Measurements from ENCODE around the gene LMBR1L.

Gene LMBR1L, protein sequence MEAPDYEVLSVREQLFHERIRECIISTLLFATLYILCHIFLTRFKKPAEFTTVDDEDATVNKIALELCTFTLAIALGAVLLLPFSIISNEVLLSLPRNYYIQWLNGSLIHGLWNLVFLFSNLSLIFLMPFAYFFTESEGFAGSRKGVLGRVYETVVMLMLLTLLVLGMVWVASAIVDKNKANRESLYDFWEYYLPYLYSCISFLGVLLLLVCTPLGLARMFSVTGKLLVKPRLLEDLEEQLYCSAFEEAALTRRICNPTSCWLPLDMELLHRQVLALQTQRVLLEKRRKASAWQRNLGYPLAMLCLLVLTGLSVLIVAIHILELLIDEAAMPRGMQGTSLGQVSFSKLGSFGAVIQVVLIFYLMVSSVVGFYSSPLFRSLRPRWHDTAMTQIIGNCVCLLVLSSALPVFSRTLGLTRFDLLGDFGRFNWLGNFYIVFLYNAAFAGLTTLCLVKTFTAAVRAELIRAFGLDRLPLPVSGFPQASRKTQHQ

DNA sequence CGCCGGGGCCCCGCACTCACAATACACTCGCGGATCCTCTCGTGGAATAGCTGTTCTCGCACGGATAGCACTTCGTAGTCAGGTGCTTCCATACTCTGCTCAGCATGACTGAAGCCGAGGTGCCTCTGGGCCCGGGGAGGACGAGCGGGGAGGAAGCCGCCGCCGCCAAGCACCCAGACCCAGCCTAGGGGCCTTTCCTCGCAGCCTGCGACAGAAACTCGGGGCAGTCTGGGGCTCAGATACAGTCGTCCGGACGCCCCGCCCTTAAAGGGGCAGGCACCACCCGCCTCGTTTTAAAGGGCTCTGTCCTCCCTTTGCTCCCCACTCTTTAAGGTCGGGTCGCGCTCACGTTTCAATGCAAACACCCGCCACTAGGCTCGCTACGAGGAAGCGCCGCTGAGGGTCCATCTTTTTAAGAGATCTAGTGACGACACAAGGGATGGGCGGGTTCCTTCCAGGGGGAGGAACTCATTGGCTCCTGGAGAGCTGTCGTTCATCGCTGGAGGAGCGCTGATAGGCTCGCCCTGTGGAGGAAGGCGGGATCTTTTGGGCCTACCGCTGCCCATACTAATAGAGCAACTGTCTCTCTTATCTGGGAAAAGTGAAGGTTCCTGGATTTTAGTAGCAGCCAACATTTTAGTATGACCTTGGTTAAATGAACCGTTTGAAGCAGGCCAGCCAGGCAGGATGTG lies at the start of gene LMBR1L:
Gene LMBR1L (minus strand): TSS at position 384 of the 692 bp plus-strand sequence. CDS start 292 bp downstream, at position 92.
- H3K4me3 ChIP-seq (ENCODE audit: low read depth, low read length), result peak within 1 kb of the TSS; percentile 98
- DNase-seq, result peak; percentile 96
- TF ChIP-seq, protein P1, sequence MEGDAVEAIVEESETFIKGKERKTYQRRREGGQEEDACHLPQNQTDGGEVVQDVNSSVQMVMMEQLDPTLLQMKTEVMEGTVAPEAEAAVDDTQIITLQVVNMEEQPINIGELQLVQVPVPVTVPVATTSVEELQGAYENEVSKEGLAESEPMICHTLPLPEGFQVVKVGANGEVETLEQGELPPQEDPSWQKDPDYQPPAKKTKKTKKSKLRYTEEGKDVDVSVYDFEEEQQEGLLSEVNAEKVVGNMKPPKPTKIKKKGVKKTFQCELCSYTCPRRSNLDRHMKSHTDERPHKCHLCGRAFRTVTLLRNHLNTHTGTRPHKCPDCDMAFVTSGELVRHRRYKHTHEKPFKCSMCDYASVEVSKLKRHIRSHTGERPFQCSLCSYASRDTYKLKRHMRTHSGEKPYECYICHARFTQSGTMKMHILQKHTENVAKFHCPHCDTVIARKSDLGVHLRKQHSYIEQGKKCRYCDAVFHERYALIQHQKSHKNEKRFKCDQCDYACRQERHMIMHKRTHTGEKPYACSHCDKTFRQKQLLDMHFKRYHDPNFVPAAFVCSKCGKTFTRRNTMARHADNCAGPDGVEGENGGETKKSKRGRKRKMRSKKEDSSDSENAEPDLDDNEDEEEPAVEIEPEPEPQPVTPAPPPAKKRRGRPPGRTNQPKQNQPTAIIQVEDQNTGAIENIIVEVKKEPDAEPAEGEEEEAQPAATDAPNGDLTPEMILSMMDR (IDR thresholded peaks at IDR 0.05; ENCODE audit: low read depth, low read length), result peak; percentile 39; the same call in 1 of the 2 replicates
- peaks cover 3% of the 10 kb centered on the region for H3K9me3 ChIP-seq (ENCODE audit: severe bottlenecking)
- H3K36me3 ChIP-seq, result peaks cover 11% of the 10 kb centered on the region; the same call in 1 of the 2 replicates
- peak within 1 kb of the TSS; percentile 72 for H3K27ac ChIP-seq
- no peaks in the 10 kb centered on the region for H3K27me3 ChIP-seq (ENCODE audit: insufficient read depth, low read depth, severe bottlenecking)

DNA sequence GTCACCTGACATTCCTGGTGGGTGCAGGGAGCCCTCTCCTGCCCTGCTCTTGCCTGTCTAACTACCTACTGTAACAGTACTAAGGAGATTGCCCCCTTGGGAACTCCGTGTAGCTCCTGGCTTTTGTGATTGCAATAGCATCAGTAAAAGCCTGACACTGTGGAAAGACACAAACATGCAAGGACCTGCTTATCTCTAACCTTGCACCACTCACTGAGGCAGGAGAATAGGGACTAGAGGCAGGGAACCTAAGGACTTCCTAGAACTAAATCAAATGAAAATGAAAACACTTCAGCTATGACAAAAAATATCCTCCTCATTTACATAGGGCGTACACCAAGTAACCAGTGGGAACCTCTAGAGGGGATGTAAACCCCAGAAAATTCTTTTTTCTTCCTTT lies 49.8 kb upstream of the LMBR1L start:
- no peaks in the 10 kb centered on the region for H3K27me3 ChIP-seq (ENCODE audit: insufficient read depth, low read depth, severe bottlenecking)
- no peaks in the 10 kb centered on the region for H3K36me3 ChIP-seq
- H3K9me3 ChIP-seq (ENCODE audit: severe bottlenecking), result no peaks in the 10 kb centered on the region
- H3K27ac ChIP-seq, result no peak overlapping the region
- TF ChIP-seq, protein P1 (IDR thresholded peaks at IDR 0.05; ENCODE audit: low read depth, low read length), result no peak
- no peak overlapping the region for H3K4me3 ChIP-seq (ENCODE audit: low read depth, low read length)
- no peak for DNase-seq

DNA sequence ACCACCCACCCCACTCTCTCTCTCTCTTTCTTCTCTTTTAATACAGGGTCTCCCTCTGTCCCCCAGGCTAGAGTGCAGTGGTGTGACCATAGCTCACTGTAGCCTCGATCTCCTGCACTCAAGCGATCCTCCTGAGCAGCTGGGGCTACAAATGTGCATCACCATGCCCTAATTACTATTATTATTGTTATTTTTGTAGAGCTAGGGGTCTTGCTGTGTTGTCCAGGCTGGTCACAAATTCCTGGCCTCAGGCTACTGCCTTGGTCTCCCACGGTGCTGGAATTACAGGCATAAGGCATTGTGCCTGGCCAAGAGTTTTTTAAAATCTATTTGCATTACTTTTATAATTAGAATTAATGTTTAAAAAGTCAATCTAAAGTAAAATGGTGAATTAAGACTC lies 43.6 kb upstream of the LMBR1L start:
- Histone ChIP-seq H3K9me3 (ENCODE audit: severe bottlenecking) (no peaks in the 10 kb centered on the region), H3K36me3 (no peaks in the 10 kb centered on the region), H3K27me3 (ENCODE audit: insufficient read depth, low read depth, severe bottlenecking) (no peaks in the 10 kb centered on the region), H3K27ac (no peak overlapping the region), H3K4me3 (ENCODE audit: low read depth, low read length) (no peak overlapping the region)
- TF ChIP-seq, protein P1 (IDR thresholded peaks at IDR 0.05; ENCODE audit: low read depth, low read length), result no peak
- DNase-seq, result no peak

DNA sequence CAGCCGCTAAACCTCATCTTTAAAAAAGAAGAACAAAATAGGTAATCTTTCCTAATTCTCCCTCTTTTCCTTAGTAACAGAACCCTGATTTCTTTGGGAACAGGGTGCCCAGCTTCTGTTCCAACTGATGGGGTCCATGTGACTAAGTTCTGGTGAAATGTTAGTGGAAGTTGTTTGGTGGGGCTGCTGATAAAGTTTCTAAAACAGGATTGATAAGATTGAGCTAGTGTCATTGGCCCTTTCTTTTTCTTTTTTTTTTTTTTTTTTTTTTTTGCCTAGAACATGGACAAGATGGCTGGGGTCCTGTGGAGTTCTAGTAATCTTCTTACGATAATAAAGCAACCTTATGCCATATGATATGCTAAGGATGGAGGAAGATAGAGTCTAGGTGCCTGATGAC lies 36.7 kb upstream of the LMBR1L start:
- no peak for DNase-seq
- Histone ChIP-seq H3K27ac (no peak overlapping the region), H3K27me3 (ENCODE audit: insufficient read depth, low read depth, severe bottlenecking) (no peaks in the 10 kb centered on the region), H3K9me3 (ENCODE audit: severe bottlenecking) (no peaks in the 10 kb centered on the region), H3K36me3 (no peaks in the 10 kb centered on the region), H3K4me3 (ENCODE audit: low read depth, low read length) (no peak overlapping the region)
- TF ChIP-seq, protein P1 (IDR thresholded peaks at IDR 0.05; ENCODE audit: low read depth, low read length), result no peak

DNA sequence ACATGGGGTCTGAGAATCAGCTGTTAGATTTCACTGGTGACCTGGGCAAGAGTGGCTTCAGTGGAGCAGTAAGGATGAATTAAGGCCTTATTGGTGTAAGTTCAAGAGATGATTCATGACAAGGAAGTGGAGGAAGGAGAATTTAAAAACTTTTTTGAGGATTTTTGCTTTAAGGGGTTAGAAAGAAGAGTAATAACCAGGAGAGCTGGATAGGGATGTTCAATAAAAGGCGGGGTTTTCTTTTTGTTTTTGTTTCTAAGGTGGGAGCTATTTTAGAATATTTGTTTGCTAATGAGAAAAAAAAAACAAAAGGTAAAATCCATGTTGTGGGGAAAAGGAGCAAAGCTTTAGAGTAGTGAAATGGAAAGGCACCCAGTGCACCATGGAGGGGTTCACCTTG lies 35.8 kb upstream of the LMBR1L start:
- H3K27ac ChIP-seq, result no peak overlapping the region
- no peaks in the 10 kb centered on the region for H3K27me3 ChIP-seq (ENCODE audit: insufficient read depth, low read depth, severe bottlenecking)
- no peak for DNase-seq
- H3K4me3 ChIP-seq (ENCODE audit: low read depth, low read length), result no peak overlapping the region
- H3K9me3 ChIP-seq (ENCODE audit: severe bottlenecking), result no peaks in the 10 kb centered on the region
- TF ChIP-seq, protein P1 (IDR thresholded peaks at IDR 0.05; ENCODE audit: low read depth, low read length), result no peak
- H3K36me3 ChIP-seq, result no peaks in the 10 kb centered on the region

Measured in WERI-Rb-1 (cell line).